ENCODE measurements around the gene ACADVL. TPM values are rescaled to one million over a fixed set of nuclear protein-coding genes. Genes with fewer than 3 reads are reported as not detected.

ACADVL gene
- total RNA-seq, 1 donor from 2014 or later, result 2,192 TPM

DNA sequence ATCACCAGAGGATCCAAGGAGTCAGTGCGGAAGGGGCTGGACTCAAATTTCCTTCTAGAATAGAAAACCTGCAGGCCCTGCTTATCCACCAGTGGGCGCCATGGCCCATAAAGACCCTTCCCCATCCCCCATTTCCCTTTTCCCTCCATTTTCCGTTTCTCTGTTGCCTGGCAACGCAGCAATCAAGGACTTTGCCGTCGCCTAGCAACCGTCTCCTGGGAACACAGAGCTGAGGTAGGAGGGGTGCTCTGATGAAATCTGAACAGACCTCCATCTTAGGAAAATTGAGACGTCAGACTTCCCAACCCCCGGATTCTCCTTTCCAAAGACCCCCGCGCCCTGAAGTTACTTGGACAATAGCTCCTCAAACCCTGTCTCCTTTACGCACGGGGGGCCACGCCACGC is 5.8 kb upstream of the ACADVL start:
- intact Hi-C loops (cut with DNase I), result no loop called here
- no peak for ATAC-seq

DNA sequence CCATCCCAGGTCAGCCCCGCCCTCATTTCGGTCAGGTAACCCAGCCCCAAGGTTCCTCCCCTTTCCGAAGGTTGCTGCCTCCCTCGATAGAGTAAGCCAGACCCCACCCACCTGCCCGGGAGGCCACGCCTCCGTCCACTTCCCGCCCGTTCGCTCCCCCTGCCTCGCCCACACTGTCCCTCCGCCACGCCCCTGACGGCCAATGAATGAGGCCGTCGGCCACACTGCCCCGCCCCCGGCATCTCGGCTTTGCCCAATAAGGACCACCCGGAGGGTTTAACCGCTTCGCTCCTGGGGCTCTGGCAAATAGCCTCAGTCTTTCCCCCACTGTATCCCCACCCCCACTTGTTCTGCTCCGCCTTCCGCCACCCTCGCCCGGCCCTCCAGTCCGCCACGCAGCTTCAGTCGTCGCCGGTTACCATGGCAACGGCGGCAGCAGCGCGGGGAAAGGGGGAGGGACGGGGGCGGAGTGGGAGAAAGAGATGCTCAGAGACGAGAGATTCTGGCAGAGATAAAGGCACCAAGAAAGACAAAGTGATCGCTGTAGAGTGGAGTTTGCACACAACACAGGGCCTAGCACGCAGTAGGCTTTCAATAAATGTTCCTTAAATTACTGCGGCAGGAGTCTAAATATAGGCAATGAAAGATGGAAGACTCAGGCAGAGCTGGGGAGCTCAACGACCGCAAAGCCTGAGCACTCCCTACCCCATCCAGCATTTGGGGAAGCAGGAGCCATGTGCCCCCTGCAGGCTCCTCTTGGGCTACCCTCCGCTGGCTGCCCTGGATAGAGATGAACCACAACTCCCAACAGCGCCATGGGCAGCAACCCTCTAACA is 5.2 kb upstream of the ACADVL start:
- DNase-seq (ENCODE audit: missing footprints), result peak; percentile 99
- peak; percentile 91 for ATAC-seq
- intact Hi-C loops (cut with DNase I), result no loop called here

More for the DNA sequence above, 5.8 kb upstream of the ACADVL start:
- peak; percentile 87 for DNase-seq (ENCODE audit: missing footprints)

DNA sequence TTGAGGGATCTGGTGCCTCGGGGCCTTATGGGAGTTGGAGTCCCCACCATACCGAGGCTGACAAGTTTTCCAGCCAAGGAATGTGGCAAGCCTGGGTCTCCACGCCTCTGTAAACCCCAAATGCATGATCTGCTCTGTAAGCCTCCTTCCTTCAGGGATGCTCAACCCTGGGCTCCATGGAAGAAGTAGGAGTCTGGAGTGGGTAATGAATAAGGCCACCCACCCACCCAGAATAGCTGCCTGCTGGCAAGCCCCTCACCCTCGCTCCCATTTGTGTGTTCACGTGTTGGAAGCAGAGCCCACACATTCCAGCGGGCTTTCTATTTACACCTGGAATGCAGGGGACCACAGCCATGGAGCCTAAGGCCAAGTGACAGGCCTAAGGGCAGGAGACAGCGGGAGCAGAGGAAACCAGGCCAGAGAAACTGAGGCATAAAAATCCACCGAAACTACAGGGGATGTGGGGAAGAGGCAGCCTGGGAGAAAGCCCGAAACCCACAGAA is 4.6 kb upstream of the ACADVL start:
- ATAC-seq, result no peak
- intact Hi-C loops (cut with DNase I), result no loop called here
- no peak for DNase-seq (ENCODE audit: missing footprints)

DNA sequence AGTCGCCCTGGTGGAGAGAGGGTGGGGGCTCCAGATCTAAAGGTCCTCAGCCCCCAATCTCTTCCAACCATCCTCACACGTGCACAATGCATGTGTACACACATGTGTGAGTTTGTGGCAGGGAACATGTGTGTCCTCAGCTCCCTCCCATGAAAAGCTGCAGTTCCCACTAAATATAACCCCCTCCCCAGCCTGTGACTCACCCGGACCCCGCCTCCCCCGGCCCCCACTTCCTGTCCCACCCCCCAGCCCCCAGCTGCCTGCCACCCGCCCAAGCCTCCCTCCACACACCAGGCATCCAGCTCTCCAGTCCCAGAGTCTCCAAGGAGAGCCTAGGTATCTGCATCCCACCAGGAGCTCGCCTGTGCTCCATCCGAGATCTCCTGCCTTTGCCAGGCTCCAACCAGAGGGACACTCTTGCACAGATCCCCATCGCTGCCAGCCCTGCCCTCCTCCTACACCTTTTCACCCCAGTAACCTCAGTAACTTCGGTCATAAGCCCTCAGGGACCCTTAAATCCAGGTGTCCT is 4.0 kb upstream of the ACADVL start:
- intact Hi-C loops (cut with DNase I), result no loop called here
- DNase-seq (ENCODE audit: missing footprints) (peak; percentile 16), ATAC-seq (no peak)

DNA sequence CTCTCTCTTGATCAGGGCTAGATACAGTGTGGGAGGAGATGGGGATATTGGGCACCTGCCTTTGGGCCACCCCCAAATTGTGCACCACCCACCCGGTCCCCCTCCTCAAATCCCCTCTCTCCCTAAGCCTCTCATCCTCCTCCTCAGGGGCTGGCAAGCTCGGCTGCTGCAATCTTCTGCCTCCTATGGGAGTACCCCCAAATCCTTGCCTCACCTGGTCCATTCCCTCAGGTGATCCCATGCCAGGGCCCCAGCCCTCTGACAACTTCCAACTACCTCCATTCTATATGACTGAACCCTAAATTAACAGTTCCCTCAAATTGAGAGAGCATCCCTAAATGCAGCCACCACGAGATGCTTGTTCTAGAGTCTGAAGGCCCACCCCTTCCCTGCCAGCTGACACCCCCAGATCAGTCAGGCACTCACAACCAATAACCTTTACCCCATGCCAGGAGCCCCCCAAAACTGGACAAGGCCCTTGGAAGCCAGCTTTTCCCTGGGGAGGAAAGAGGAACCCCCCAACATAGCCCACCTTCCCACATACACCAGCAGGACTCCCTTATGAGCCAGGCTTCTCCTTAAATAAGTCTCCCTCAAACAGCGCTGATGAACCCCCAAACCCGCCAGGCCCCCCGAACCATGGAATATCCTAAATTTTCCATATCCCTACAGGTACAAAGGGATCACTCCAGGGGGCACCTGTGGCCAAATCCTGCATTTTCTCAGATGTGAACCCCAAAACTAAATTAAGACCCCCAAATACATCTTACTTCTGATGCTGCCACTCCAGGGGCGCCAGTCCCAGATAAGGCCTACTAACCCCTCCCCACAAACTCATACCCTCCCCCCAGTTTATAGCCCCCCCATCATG is 3.3 kb upstream of the ACADVL start:
- intact Hi-C loops (cut with DNase I), result no loop called here
- peak; percentile 9 for DNase-seq (ENCODE audit: missing footprints)
- no peak for ATAC-seq

DNA sequence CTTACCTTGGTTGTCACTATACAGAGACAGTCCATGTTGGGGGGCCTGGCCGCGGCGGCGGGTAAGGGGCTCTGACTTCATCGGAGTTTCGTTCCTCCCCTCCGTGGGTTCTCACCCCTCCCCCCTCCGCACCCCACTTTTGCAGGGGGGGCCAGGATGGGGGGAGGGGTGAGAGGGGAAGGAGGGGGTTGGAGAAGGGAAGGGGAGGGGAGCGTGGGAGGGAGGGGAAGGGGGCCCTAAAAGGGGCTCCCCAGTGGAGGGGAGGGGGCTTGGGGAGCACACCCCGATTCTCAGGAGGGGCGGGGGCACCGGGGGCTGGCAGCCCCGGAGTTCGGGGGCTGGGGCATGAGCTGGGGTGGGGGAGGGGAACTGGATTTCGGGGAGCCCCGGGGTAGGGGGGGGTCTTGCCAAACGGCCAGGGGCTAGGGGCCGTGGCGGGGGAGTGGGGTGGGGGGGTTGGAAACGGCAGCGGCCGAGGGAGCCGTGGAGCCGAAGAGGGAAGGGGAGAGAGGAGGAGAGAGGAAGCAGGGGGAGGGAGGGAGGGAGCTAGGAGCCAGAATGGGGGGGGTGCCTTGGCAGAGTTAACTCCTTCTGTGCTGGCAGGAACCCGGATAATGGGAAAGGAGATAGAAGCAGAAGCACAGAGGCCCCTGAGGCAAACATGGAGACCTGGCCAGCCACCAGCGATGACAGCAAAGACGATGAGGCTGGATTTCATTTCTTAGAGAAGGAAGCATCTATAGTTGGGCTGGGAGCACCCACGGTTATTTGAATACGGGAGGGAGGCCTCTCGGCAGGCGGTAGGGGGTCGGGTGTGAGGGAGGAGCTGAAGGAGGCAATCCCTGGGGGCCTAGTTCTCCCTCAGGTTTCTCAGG is 2.4 kb upstream of the ACADVL start:
- ATAC-seq, result no peak
- DNase-seq (ENCODE audit: missing footprints), result no peak
- intact Hi-C loops (cut with DNase I), result no loop called here

DNA sequence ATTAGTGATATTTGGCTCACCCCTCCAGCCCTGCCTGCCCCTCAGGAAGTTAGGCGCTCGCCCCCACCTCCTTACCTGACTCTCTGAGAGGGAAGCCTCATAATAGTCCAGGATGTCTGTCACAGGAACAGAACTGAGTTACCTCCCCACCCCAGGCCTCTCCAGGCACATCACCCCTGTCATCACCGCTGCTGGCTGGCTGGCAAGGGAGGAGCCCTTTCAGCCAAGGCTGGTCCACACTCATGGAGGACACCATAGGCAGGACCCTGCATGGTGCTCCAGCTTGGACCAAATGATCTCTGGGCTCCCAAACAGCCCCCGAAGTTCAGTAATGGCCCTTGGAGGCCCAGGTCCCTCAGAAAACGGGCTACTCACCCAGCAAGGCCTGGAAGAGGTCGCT is 1.6 kb upstream of the ACADVL start:
- ATAC-seq, result no peak
- intact Hi-C loops (cut with DNase I), result no loop called here
- DNase-seq (ENCODE audit: missing footprints), result no peak

DNA sequence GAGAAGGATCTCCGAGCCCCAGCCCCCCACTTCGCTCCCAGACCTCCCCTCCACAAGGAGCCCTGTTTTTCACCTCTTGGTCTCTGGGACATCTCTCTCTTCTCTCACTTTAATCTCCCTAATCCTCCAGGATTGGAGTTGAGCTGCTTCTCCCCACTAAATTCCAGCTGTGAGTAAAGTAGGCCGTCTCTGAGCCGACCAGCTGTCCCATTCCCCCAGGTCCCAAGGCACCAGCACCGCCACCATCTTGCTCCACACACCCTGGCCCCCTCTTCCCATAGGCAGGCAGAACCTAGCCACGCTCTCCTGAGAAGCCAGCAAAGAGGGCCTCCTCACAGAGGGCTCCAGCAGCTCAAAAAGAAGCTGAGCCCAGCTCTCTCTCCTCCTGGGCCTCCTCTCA is 980 bp upstream of the ACADVL start:
- DNase-seq (ENCODE audit: missing footprints) (no peak), ATAC-seq (no peak)
- intact Hi-C loops (cut with DNase I), result no loop called here

DNA sequence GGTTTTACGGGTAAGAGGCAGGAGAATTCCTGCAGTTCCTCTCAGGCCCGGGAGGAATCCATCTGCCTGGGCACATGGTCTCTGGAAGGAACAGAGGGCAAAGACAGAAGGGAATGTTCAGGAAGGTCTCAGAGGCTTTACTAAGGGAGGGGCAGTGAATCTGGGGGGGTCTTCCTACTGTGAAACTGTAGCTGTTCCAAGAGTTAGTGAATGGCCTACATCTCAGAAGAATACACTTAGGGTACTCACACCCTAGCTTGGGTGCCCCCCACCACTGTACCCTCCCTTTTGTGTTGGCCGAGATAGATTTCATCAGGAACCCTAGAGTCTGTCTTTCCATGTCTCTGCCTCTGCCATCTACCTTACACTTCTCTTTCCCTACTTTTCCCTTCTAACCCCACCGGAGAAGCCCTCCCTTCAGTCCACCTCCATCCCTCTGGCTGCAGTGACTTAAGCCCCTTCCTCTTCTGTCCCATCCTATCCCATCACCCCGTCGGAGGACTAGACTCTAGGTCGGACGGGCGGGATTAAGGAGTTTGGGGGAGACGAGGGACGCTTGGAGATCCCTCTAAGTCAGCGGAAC is 418 bp upstream of the ACADVL start:
- intact Hi-C loops (cut with DNase I), result no loop called here
- ATAC-seq (no peak), DNase-seq (ENCODE audit: missing footprints) (no peak)

DNA sequence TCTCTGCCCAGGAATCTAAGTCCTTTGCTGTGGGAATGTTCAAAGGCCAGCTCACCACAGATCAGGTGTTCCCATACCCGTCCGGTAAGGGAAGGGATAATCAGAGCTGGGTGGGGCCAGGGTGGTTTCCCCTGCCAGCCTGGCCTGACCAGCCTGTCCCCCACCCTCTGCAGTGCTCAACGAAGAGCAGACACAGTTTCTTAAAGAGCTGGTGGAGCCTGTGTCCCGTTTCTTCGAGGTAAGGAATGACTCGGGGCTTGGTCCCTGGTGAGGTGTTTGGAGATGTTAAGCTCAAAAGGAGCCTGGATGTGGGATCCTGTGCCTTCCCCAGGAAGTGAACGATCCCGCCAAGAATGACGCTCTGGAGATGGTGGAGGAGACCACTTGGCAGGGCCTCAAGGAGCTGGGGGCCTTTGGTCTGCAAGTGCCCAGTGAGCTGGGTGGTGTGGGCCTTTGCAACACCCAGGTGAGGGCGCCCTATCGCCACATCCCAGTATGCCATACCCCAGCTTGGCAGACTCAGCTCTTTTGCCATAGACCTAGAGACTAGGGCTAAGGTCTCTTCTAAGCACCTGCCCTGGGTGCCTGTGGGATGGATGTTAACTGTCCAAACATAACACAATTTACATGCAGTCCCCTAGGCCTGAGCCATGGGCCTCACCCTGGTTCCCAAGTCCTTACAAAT is 997 bp downstream of the ACADVL start:
- DNase-seq (ENCODE audit: missing footprints) (no peak), ATAC-seq (no peak)
- intact Hi-C loops (cut with DNase I), result loop anchor here (1.0 kb wide), 1 partner anchor 18 kb away; no protein-coding TSS in a partner anchor

DNA sequence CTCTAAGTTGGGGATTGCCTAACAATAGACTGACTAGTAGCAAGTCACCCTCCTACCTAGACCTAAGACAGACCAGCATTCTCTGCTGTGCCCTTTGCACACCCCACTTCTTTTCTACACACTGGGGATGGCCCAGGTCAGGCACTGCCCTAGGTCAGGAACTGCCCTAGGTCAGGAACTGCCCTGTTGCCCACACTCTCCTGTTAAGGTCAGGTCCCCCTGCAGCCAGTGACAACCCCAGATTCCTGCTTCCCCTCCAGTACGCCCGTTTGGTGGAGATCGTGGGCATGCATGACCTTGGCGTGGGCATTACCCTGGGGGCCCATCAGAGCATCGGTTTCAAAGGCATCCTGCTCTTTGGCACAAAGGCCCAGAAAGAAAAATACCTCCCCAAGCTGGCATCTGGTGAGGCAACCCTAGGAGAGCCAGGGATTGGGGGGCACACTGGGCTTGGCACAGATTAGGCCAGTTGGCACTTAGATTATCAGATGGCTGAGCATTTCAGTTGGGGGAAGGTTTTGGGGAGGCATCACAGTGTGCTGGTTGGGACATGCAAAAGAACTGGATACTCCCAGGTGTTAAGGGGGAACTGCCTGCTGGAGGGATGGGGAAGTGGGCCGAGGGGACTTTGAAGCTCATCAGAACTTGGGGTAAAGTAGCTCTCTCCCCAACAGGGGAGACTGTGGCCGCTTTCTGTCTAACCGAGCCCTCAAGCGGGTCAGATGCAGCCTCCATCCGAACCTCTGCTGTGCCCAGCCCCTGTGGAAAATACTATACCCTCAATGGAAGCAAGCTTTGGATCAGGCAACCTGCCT is 1.7 kb downstream of the ACADVL start:
- intact Hi-C loops (cut with DNase I), result no loop called here
- ATAC-seq (no peak), DNase-seq (ENCODE audit: missing footprints) (no peak)

DNA sequence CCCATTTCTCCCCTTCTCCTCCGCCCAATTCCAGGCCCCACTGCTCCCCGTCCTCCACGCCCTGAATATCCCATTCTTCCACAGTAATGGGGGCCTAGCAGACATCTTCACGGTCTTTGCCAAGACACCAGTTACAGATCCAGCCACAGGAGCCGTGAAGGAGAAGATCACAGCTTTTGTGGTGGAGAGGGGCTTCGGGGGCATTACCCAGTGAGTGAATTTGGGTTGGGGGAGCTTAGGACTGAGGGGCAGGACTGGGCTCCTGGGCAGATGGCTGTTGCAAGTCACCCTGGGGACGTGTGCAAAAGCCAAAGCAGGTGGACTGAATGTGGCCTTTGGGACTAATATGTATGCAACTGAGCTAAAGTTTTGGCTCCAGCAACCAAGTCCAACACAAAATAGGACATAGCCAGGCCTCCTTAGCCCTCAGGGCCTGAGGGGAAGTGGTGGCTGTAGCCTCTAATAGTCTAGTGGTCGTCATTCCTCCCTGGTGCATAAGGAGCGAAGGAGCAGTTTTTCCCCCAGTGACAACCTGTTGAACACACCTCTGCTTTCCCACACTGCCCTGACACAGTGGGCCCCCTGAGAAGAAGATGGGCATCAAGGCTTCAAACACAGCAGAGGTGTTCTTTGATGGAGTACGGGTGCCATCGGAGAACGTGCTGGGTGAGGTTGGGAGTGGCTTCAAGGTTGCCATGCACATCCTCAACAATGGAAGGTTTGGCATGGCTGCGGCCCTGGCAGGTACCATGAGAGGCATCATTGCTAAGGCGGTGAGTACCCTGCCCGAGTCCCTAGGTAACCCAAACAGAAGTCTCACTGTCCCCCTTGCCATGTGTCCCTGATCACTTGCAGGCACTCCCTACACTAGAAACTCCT is 2.6 kb downstream of the ACADVL start:
- ATAC-seq (no peak), DNase-seq (ENCODE audit: missing footprints) (no peak)
- intact Hi-C loops (cut with DNase I), result no loop called here

DNA sequence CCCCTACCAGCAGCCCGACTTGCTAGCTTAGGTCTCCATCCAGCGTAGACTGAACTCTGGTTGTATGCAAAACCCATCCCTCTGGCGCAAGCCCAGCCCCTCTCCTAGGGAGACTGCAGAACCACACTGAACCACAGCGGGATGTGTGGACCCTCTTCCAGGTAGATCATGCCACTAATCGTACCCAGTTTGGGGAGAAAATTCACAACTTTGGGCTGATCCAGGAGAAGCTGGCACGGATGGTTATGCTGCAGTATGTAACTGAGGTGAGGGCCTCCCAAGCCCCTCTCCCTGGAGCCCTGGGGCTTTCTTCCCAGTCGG is 3.2 kb downstream of the ACADVL start:
- intact Hi-C loops (cut with DNase I), result no loop called here
- ATAC-seq (no peak), DNase-seq (ENCODE audit: missing footprints) (no peak)

DNA sequence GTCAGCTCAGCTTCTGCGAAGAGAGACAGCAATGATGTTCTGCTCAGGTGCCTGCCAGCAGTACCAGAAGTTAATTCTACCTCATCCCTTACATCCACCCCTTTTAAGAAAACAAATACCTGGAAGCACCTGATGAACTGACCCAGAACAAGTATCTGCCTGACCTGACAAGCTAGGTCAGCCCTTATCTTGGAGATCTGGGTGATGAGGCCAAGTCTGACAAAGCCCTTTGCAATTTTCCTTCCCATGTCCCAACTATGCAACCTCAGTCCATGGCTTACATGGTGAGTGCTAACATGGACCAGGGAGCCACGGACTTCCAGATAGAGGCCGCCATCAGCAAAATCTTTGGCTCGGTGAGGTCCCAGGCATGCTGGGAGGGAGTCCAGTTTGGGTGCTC is 3.6 kb downstream of the ACADVL start:
- intact Hi-C loops (cut with DNase I), result no loop called here

DNA sequence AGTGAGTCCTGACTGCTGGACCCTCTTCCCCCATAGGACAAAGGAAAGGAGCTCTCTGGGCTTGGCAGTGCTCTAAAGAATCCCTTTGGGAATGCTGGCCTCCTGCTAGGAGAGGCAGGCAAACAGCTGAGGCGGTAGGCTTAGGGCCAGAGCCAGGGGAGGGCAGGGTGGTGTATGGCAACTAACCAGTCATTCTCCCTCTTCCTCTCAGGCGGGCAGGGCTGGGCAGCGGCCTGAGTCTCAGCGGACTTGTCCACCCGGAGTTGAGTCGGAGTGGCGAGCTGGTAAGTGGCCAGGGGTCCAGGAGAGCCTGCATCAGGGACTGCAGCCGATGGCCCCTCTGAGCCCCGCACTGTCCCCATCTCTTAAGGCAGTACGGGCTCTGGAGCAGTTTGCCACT is 4.4 kb downstream of the ACADVL start:
- ATAC-seq (no peak), DNase-seq (ENCODE audit: missing footprints) (peak; percentile 71)
- intact Hi-C loops (cut with DNase I), result no loop called here

More for the DNA sequence above, 3.6 kb downstream of the ACADVL start:
- no peak for ATAC-seq
- DNase-seq (ENCODE audit: missing footprints), result peak; percentile 9

DNA sequence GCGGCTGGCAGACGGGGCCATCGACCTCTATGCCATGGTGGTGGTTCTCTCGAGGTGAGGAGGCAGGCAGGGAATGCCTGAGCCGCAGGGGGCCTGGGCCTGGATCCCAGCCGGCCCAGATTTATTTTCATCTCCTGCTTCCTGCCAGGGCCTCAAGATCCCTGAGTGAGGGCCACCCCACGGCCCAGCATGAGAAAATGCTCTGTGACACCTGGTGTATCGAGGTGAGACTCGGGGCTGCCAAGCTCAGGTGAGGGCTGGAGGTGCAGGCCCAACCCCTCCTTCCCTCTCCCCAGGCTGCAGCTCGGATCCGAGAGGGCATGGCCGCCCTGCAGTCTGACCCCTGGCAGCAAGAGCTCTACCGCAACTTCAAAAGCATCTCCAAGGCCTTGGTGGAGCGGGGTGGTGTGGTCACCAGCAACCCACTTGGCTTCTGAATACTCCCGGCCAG is 4.9 kb downstream of the ACADVL start:
- DNase-seq (ENCODE audit: missing footprints), result peak; percentile 56
- intact Hi-C loops (cut with DNase I), result no loop called here
- ATAC-seq, result no peak

All from Right ventricle myocardium inferior (tissue), 1 donor.